HCT116 (cell line): ENCODE measurements around the gene SLC25A41. TPM values are rescaled to one million over a fixed set of nuclear protein-coding genes. Genes with fewer than 3 reads are reported as not detected.

Source experiments
- ATAC-seq: fragments of 200-7000 bp; cut with Tn5 transposase; 2 replicates; pipeline ENCODE4 v1.9.1; 2020; ENCODE audit warnings: mild to moderate bottlenecking, moderate library complexity
- BruUV-seq: library from RNA; stranded (reverse); fragments of 400-500 nt; replicated peaks from 2 replicates; lab custom pipeline; 2021; lab: Mats Ljungman, UMichigan
- CTCF ChIA-PET: fragments of 300-600 bp; sonication (Branson Sonifier 250); formaldehyde crosslinking; loops from one replicate; lab custom pipeline; 2021; ENCODE audit warnings: antibody characterized with exemption; lab: Charles Lee
- POLR2A ChIA-PET: fragments of 300-600, 350-600 bp; sonication (Branson Sonifier 250); formaldehyde crosslinking; loops from one replicate; lab custom pipeline; 2021; ENCODE audit warnings: antibody characterized with exemption; lab: Charles Lee
- RAD21 ChIA-PET, 2 experiments: fragments of 300-600 bp; sonication (Branson Sonifier 250); formaldehyde crosslinking; loops; one replicate each; lab custom pipeline; 2023; ENCODE audit warnings: low total read pairs in 2 of 2; ENCODE audit not compliant: uncharacterized antibody in 2 of 2, unreplicated experiment in 2 of 2, low non-redundant PET in 1 of 2; lab: Charles Lee
- DNase-seq: peaks from one replicate; pipeline ENCODE4 v3.0.0-alpha.2; 2010; ENCODE audit warnings: low read depth, low spot score
- H2AFZ ChIP-seq: fragments of 200-600 bp; shearing (Covaris generic), sonication (generic); 2 replicates; pipeline ENCODE4 v1.6.1; 2017; ENCODE audit warnings: low read depth, mixed run types, mixed read lengths, antibody characterized with exemption, low read length; ENCODE audit not compliant: poor library complexity, severe bottlenecking
- H3K27ac ChIP-seq: 2 replicates; pipeline ENCODE4 v1.5.1; 2012; ENCODE audit warnings: low read depth, low read length
- H3K27me3 ChIP-seq: fragments of 200-600 bp; sonication (generic); 2 replicates; pipeline ENCODE4 v1.6.1; 2016; ENCODE audit warnings: mixed run types, low read length, mixed read lengths; ENCODE audit not compliant: insufficient read depth
- H3K36me3 ChIP-seq, 2 experiments: fragments of 200-500 bp in 1 of 2; fragments of 200-600 bp in 1 of 2; sonication (Bioruptor generic) in 1 of 2; sonication (generic) in 1 of 2; 2 replicates each; pipeline versions ENCODE4 v1.5.1 to v1.6.1; 2014 to 2016; ENCODE audit warnings: low read length in 2 of 2, inconsistent platforms in 1 of 2, mixed read lengths in 1 of 2, mixed run types in 1 of 2; ENCODE audit not compliant: insufficient read depth in 2 of 2, control insufficient read depth in 1 of 2
- H3K4me1 ChIP-seq, 2 experiments: fragments of 200-600 bp in 1 of 2; sonication (generic) in 1 of 2; 2 replicates each; pipeline versions ENCODE4 v1.5.1 to v1.6.1; 2012 to 2017; ENCODE audit warnings: low read length in 2 of 2, inconsistent platforms in 1 of 2, mild to moderate bottlenecking in 1 of 2, mixed read lengths in 1 of 2, mixed run types in 1 of 2, moderate library complexity in 1 of 2; ENCODE audit not compliant: insufficient read depth in 2 of 2, control insufficient read depth in 1 of 2
- H3K4me2 ChIP-seq: fragments of 200-600 bp; sonication (generic); 2 replicates; pipeline ENCODE4 v1.6.1; 2017; ENCODE audit warnings: mixed run types, low read length, mixed read lengths
- H3K4me3 ChIP-seq, 2 experiments: fragments of 200-600 bp in 1 of 2; sonication (generic) in 1 of 2; replicated peaks in 1 of 2; 2 replicates each; pipeline ENCODE4 v1.5.1; 2011 to 2016; ENCODE audit warnings: low read length in 2 of 2, control low read depth in 1 of 2, low read depth in 1 of 2, mild to moderate bottlenecking in 1 of 2, mixed read lengths in 1 of 2, mixed run types in 1 of 2
- H3K79me2 ChIP-seq: fragments of 200-600 bp; sonication (generic); 2 replicates; pipeline ENCODE4 v1.6.1; 2017; ENCODE audit warnings: mild to moderate bottlenecking, mixed run types, low read length, moderate library complexity, mixed read lengths; ENCODE audit not compliant: insufficient read depth
- H3K9ac ChIP-seq: fragments of 200-600 bp; sonication (generic); 2 replicates; pipeline ENCODE4 v1.6.1; 2016; ENCODE audit warnings: low read length, mixed read lengths
- H3K9me2 ChIP-seq: fragments of 200-600 bp; sonication (generic), shearing (Covaris generic); 2 replicates; pipeline ENCODE4 v1.6.1; 2017; ENCODE audit warnings: mixed run types, mild to moderate bottlenecking, moderate library complexity; ENCODE audit not compliant: insufficient read depth
- H3K9me3 ChIP-seq, 2 experiments: fragments of 200-500 bp in 1 of 2; fragments of 200-600 bp in 1 of 2; sonication (Bioruptor generic) in 1 of 2; sonication (generic) in 1 of 2; 2 replicates each; pipeline ENCODE4 v1.6.1; 2014 to 2017; ENCODE audit warnings: low read length in 2 of 2, mixed read lengths in 2 of 2, inconsistent platforms in 1 of 2, low read depth in 1 of 2, mild to moderate bottlenecking in 1 of 2, mixed run types in 1 of 2, moderate library complexity in 1 of 2; ENCODE audit not compliant: control insufficient read depth in 1 of 2, insufficient read depth in 1 of 2
- H4K20me1 ChIP-seq: fragments of 200-600 bp; sonication (generic), shearing (Covaris generic); 2 replicates; pipeline ENCODE4 v1.6.1; 2017; ENCODE audit warnings: mixed run types, mild to moderate bottlenecking, moderate library complexity; ENCODE audit not compliant: insufficient read depth
- EGR1 ChIP-seq: IDR thresholded peaks from 2 replicates; pipeline ENCODE4 v1.6.1; 2012; ENCODE audit warnings: low read depth
- ELF1 ChIP-seq: IDR thresholded peaks from 2 replicates; pipeline ENCODE4 v1.6.1; 2012; ENCODE audit warnings: low read depth, borderline replicate concordance
- EZH2 ChIP-seq: fragments of 200-600 bp; sonication (generic); IDR thresholded peaks from 2 replicates; pipeline ENCODE4 v1.6.1; 2017; ENCODE audit warnings: antibody characterized with exemption, mixed run types
- EZH2phosphoT487 ChIP-seq: fragments of 200-600 bp; IDR thresholded peaks from 2 replicates; pipeline ENCODE4 v1.6.1; 2018; ENCODE audit warnings: antibody characterized with exemption, borderline replicate concordance
- JUND ChIP-seq: IDR thresholded peaks from 2 replicates; pipeline ENCODE4 v1.6.1; 2012
- POLR2A ChIP-seq: IDR thresholded peaks from 2 replicates; pipeline ENCODE4 v1.7.0; 2011; ENCODE audit warnings: borderline replicate concordance; ENCODE audit not compliant: insufficient read depth, insufficient read length; ENCODE audit errors: extremely low read depth
- RAD21 ChIP-seq: IDR thresholded peaks from 2 replicates; pipeline ENCODE4 v1.6.1; 2012; ENCODE audit warnings: low read depth, mild to moderate bottlenecking
- SIN3A ChIP-seq: IDR thresholded peaks from 2 replicates; pipeline ENCODE4 v1.6.1; 2012; ENCODE audit warnings: low read depth
- SP1 ChIP-seq: IDR thresholded peaks from 2 replicates; pipeline ENCODE4 v1.6.1; 2012; ENCODE audit warnings: low read depth
- SRF ChIP-seq: IDR thresholded peaks from 2 replicates; pipeline ENCODE4 v1.6.1; 2012; ENCODE audit warnings: low read depth
- TCF7L2 ChIP-seq: IDR thresholded peaks from 2 replicates; pipeline ENCODE4 v1.7.0; 2011; ENCODE audit warnings: borderline replicate concordance, inconsistent platforms; ENCODE audit not compliant: insufficient read depth, insufficient read length; ENCODE audit errors: extremely low read depth
- YY1 ChIP-seq: IDR thresholded peaks from 2 replicates; pipeline ENCODE4 v1.6.1; 2011; ENCODE audit warnings: low read length, low read depth, moderate library complexity, mild to moderate bottlenecking; ENCODE audit not compliant: insufficient replicate concordance; ENCODE audit errors: extremely low read depth
- intact Hi-C: fragments of 100-400 bp; cut with micrococcal nuclease; formaldehyde crosslinking; loops from 2 replicates; pipeline ENCODE4 v1.10.0; 2022
- total RNA-seq: library from RNA; stranded (reverse); gene quantifications from one replicate; pipeline ENCODE4 v1.2.1, GENCODE V29; 2021; ENCODE audit not compliant: unreplicated experiment
- TF ChIP-seq, protein P1 (sequence below): IDR thresholded peaks from 2 replicates; pipeline ENCODE4 v1.6.1; 2011; ENCODE audit warnings: mild to moderate bottlenecking, low read length, moderate library complexity; ENCODE audit not compliant: insufficient replicate concordance; ENCODE audit errors: extremely low read depth
- TF ChIP-seq, protein P2 (sequence below): IDR thresholded peaks from 2 replicates; pipeline ENCODE4 v1.6.1; 2012

SLC25A41 gene
- total RNA-seq, 1 experiment from 2014 or later = 0.93 TPM

DNA sequence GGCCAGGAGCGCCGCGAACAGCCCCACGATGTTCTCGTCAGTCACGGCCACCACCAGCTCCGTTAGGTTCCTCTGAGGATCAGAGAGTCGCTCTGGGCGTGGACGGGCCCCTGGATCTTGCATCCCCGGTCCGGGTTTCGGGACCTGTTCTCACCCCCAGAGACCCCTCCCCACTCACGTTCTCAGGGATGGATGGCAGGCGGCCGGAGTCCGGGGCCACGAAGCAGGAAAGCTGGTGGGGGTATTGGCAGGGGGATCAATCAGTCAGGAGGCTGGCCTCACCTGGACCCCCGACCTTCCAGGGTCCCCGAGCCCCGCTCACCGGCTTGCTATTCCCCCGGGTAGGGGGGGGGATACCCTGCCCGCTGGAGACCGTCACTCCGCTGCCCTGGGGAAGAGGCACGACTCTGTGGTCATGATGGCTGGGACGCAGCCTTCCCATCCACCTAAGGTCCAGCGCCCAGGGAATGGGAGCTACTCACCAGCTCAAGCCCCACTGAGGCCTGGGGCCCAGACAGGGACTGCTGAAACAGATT, 43.4 kb upstream of the SLC25A41 start:
- DNase-seq (no peak), ATAC-seq (no peak)
- Histone ChIP-seq H2AFZ (no peak overlapping the region), H3K9me2 (no peaks in the 10 kb centered on the region), H3K27ac (no peak overlapping the region), H3K4me3 (no peak overlapping the region), H3K9ac (no peak overlapping the region), H3K4me2 (no peak overlapping the region), H3K79me2 (no peaks in the 10 kb centered on the region), H3K27me3 (no peaks in the 10 kb centered on the region), H3K9me3 (no peaks in the 10 kb centered on the region), H4K20me1 (no peaks in the 10 kb centered on the region), H3K4me1 (peaks cover 8 to 32% of the 10 kb centered on the region in 2 experiments), H3K36me3 (no peaks in the 10 kb centered on the region)
- POLR2A ChIA-PET = interaction anchor here (0.6 kb wide), 1 partner anchor 260 kb away, joined by 3 read pairs; no protein-coding TSS in a partner anchor
- CTCF ChIA-PET = no interaction called here
- RAD21 ChIA-PET = no interaction called here
- intact Hi-C loops = no loop called here
- no peak for TF ChIP-seq RAD21
- no peak for TF ChIP-seq SP1
- TF ChIP-seq POLR2A = no peak
- no peak for TF ChIP-seq EGR1
- no peak for TF ChIP-seq SRF
- no peak for TF ChIP-seq EZH2
- TF ChIP-seq, protein P1, sequence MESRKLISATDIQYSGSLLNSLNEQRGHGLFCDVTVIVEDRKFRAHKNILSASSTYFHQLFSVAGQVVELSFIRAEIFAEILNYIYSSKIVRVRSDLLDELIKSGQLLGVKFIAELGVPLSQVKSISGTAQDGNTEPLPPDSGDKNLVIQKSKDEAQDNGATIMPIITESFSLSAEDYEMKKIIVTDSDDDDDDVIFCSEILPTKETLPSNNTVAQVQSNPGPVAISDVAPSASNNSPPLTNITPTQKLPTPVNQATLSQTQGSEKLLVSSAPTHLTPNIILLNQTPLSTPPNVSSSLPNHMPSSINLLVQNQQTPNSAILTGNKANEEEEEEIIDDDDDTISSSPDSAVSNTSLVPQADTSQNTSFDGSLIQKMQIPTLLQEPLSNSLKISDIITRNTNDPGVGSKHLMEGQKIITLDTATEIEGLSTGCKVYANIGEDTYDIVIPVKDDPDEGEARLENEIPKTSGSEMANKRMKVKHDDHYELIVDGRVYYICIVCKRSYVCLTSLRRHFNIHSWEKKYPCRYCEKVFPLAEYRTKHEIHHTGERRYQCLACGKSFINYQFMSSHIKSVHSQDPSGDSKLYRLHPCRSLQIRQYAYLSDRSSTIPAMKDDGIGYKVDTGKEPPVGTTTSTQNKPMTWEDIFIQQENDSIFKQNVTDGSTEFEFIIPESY = no peak
- no peak for TF ChIP-seq EZH2phosphoT487
- TF ChIP-seq SIN3A = no peak
- TF ChIP-seq, protein P2, sequence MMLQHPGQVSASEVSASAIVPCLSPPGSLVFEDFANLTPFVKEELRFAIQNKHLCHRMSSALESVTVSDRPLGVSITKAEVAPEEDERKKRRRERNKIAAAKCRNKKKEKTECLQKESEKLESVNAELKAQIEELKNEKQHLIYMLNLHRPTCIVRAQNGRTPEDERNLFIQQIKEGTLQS = no peak
- TF ChIP-seq YY1 = no peak
- no peak for TF ChIP-seq TCF7L2
- TF ChIP-seq ELF1 = no peak
- TF ChIP-seq JUND = no peak
- BruUV-seq = no TSS peak
